GM23338 (cell line): Measurements from ENCODE around the gene TTC23. TPM values are rescaled to one million over a fixed set of nuclear protein-coding genes. Genes with fewer than 3 reads are reported as not detected.

Experiments used
- ATAC-seq: fragments of 200-7000 bp; cut with Tn5 transposase; 3 replicates; pipeline ENCODE4 v1.9.1; 2020
- DNase-seq: peaks from one replicate; pipeline ENCODE4 v3.0.0-alpha.2; 2015; ENCODE audit warnings: low spot score
- H2AFZ ChIP-seq: fragments of 200-600 bp; sonication (generic); 2 replicates; pipeline ENCODE4 v1.8.0; 2016; ENCODE audit warnings: antibody characterized with exemption, mild to moderate bottlenecking, moderate library complexity
- H3F3A ChIP-seq: fragments of 200-600 bp; sonication (generic); replicated peaks from 2 replicates; pipeline ENCODE4 v1.8.0; 2017; ENCODE audit warnings: antibody characterized with exemption, mixed run types, low read depth
- H3K27ac ChIP-seq: fragments of 200-600 bp; sonication (generic); 2 replicates; pipeline ENCODE4 v1.6.1; 2016; ENCODE audit warnings: low read depth
- H3K27me3 ChIP-seq: fragments of 200-600 bp; sonication (generic); 2 replicates; pipeline ENCODE4 v1.8.0; 2016; ENCODE audit warnings: mild to moderate bottlenecking, mixed run types, moderate library complexity; ENCODE audit not compliant: insufficient read depth
- H3K36me3 ChIP-seq: fragments of 200-600 bp; sonication (generic); 2 replicates; pipeline ENCODE4 v1.8.0; 2016; ENCODE audit warnings: mild to moderate bottlenecking; ENCODE audit not compliant: insufficient read depth
- H3K4me1 ChIP-seq: fragments of 200-600 bp; sonication (generic); 2 replicates; pipeline ENCODE4 v1.8.0; 2016; ENCODE audit warnings: mild to moderate bottlenecking, moderate library complexity; ENCODE audit not compliant: insufficient read depth
- H3K4me2 ChIP-seq: fragments of 200-600 bp; sonication (generic); 2 replicates; pipeline ENCODE4 v1.7.1; 2017; ENCODE audit warnings: mixed run types
- H3K4me3 ChIP-seq: fragments of 200-600 bp; sonication (generic); 2 replicates; pipeline ENCODE4 v1.6.1; 2016; ENCODE audit warnings: mixed run types
- H3K79me2 ChIP-seq: fragments of 200-600 bp; sonication (generic); replicated peaks from 2 replicates; pipeline ENCODE4 v1.8.0; 2017; ENCODE audit warnings: mild to moderate bottlenecking; ENCODE audit not compliant: insufficient read depth
- H3K9me2 ChIP-seq: fragments of 200-600 bp; sonication (generic); 2 replicates; pipeline ENCODE4 v1.8.0; 2017; ENCODE audit not compliant: insufficient read depth
- H4K20me1 ChIP-seq: fragments of 200-600 bp; sonication (generic); replicated peaks from 2 replicates; pipeline ENCODE4 v1.8.0; 2017; ENCODE audit warnings: mild to moderate bottlenecking; ENCODE audit not compliant: insufficient read depth
- H3K27ac Mint-ChIP-seq: 2 replicates; pipeline ENCODE4 v1.8.0; 2020; ENCODE audit warnings: inconsistent platforms, mild to moderate bottlenecking, moderate library complexity, mixed read lengths
- H3K27me3 Mint-ChIP-seq: 3 replicates; pipeline ENCODE4 v1.8.0; 2022; ENCODE audit warnings: low read depth, mild to moderate bottlenecking, moderate library complexity, mixed read lengths, inconsistent platforms; ENCODE audit not compliant: insufficient read depth, poor library complexity
- H3K36me3 Mint-ChIP-seq: 3 replicates; pipeline ENCODE4 v1.8.0; 2021; ENCODE audit warnings: low read depth, mild to moderate bottlenecking, inconsistent platforms, moderate library complexity, mixed read lengths
- H3K4me1 Mint-ChIP-seq: 3 replicates; pipeline ENCODE4 v1.8.0; 2020; ENCODE audit warnings: mild to moderate bottlenecking, inconsistent platforms, mixed read lengths
- H3K4me3 Mint-ChIP-seq: 3 replicates; pipeline ENCODE4 v1.8.0; 2021; ENCODE audit warnings: moderate library complexity, mild to moderate bottlenecking, inconsistent platforms, mixed read lengths
- H3K9me3 Mint-ChIP-seq: 3 replicates; pipeline ENCODE4 v1.8.0; 2020; ENCODE audit warnings: moderate library complexity, mild to moderate bottlenecking, inconsistent platforms, mixed read lengths
- CREB1 ChIP-seq: fragments of 250-450 bp; sonication (Bioruptor Pico); IDR thresholded peaks from 2 replicates; pipeline ENCODE4 v1.5.0; 2020; ENCODE audit warnings: low read depth, mild to moderate bottlenecking, moderate library complexity
- EZH2 ChIP-seq: fragments of 200-600 bp; sonication (generic); IDR thresholded peaks from one replicate; pipeline ENCODE4 v1.8.0; 2017; ENCODE audit warnings: antibody characterized with exemption, mild to moderate bottlenecking, low read depth; ENCODE audit not compliant: unreplicated experiment
- EZH2phosphoT487 ChIP-seq: fragments of 200-600 bp; sonication (generic); IDR thresholded peaks from one replicate; pipeline ENCODE4 v1.8.1; 2018; ENCODE audit warnings: antibody characterized with exemption; ENCODE audit not compliant: unreplicated experiment
- JUNB ChIP-seq: IDR thresholded peaks from one replicate; pipeline ENCODE4 v1.6.1; 2016; ENCODE audit warnings: antibody characterized with exemption; ENCODE audit not compliant: unreplicated experiment
- NANOG ChIP-seq: IDR thresholded peaks from 2 replicates; pipeline ENCODE4 v1.6.1; 2016; ENCODE audit warnings: antibody characterized with exemption, borderline replicate concordance
- POLR2AphosphoS5 ChIP-seq: IDR thresholded peaks from 2 replicates; pipeline ENCODE4 v1.6.1; 2016; ENCODE audit warnings: antibody characterized with exemption, low read depth
- STAT1 ChIP-seq: IDR thresholded peaks from one replicate; pipeline ENCODE4 v1.6.1; 2016; ENCODE audit warnings: antibody characterized with exemption; ENCODE audit not compliant: unreplicated experiment
- ZNF114 ChIP-seq: fragments of 250-450 bp; sonication (Bioruptor Pico); IDR thresholded peaks from 2 replicates; pipeline ENCODE4 v1.5.0; 2020; ENCODE audit warnings: mild to moderate bottlenecking, moderate library complexity
- ZNF331 ChIP-seq: fragments of 250-450 bp; sonication (Bioruptor Pico); IDR thresholded peaks from 2 replicates; pipeline ENCODE4 v1.5.0; 2020; ENCODE audit warnings: low read depth, mild to moderate bottlenecking, moderate library complexity
- polyA plus RNA-seq: library from polyadenylated mRNA; unstranded; fragments of >200 nt; fragmentation: Nextera tagmentation; extraction: Ambion mirVana; gene quantifications from 2 replicates; pipeline ENCODE4 v1.2.1, GENCODE V29; 2016
- total RNA-seq: library from RNA; depleted of rRNA; stranded (reverse); fragments of >200 nt; shearing (Covaris generic); gene quantifications from 2 replicates; pipeline ENCODE4 v1.2.3, GENCODE V29; 2014
- TF ChIP-seq, protein P1 (sequence below): fragments of 250-450 bp; sonication (Bioruptor Pico); IDR thresholded peaks from 2 replicates; pipeline ENCODE4 v1.5.0; 2020; ENCODE audit warnings: mild to moderate bottlenecking, moderate library complexity
- TF ChIP-seq, protein P2 (sequence below), 2 experiments: fragments of 200-600 bp in 1 of 2; sonication (generic) in 1 of 2; conservative IDR thresholded peaks; 2 replicates each; pipeline versions ENCODE4 v1.5.1 to v1.6.1; 2016 to 2017; ENCODE audit warnings: antibody characterized with exemption in 2 of 2, low read depth in 2 of 2, mild to moderate bottlenecking in 2 of 2, moderate library complexity in 1 of 2
- TF ChIP-seq, protein P3 (sequence below): IDR thresholded peaks from one replicate; pipeline ENCODE4 v1.6.1; 2018; ENCODE audit warnings: antibody characterized with exemption; ENCODE audit not compliant: unreplicated experiment
- TF ChIP-seq, protein P4 (sequence below): IDR thresholded peaks from 2 replicates; pipeline ENCODE4 v1.6.1; 2016; ENCODE audit warnings: antibody characterized with exemption

TTC23 gene
- total and polyA plus RNA-seq, 2 experiments from 2014 or later: 6.3 to 25.2 TPM

DNA sequence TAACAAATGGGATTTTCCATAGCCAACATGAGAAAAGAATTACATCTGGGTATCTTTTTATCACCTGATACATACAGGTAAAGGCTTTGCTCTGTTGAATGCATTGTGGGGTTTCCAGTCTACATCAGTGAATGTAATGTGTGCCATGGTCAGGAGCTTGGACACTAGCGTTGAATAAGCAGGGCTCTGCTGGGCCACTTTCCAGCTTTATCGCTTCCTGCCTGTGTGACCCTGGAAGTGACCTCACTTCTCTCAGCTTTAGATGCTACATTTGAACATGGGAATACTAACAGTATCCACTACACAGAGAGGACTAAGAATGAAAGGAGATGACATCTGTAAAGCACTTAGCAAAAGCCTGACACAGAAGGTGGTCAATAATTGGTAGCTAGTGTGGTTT lies 40.1 kb downstream of the TTC23 start:
- H3K79me2 ChIP-seq: no peaks in the 10 kb centered on the region
- no peak overlapping the region for H3K27ac ChIP-seq
- DNase-seq (no peak), ATAC-seq (no peak)
- H3K4me2 ChIP-seq: no peak overlapping the region
- no peak overlapping the region for H3K4me3 Mint-ChIP-seq
- H3K27me3 Mint-ChIP-seq: no peaks in the 10 kb centered on the region
- H4K20me1 ChIP-seq: no peaks in the 10 kb centered on the region
- H3K4me1 ChIP-seq: no peaks in the 10 kb centered on the region
- H3K27ac Mint-ChIP-seq: no peak overlapping the region
- no peak overlapping the region for H2AFZ ChIP-seq
- TF ChIP-seq ZNF114 (CRISPR knock-in tag) (no peak), ZNF331 (CRISPR knock-in tag) (no peak), EZH2 (no peak), JUNB (no peak), CREB1 (CRISPR knock-in tag) (no peak), EZH2phosphoT487 (no peak), STAT1 (no peak), NANOG (no peak), POLR2AphosphoS5 (no peak)
- TF ChIP-seq, protein P1, sequence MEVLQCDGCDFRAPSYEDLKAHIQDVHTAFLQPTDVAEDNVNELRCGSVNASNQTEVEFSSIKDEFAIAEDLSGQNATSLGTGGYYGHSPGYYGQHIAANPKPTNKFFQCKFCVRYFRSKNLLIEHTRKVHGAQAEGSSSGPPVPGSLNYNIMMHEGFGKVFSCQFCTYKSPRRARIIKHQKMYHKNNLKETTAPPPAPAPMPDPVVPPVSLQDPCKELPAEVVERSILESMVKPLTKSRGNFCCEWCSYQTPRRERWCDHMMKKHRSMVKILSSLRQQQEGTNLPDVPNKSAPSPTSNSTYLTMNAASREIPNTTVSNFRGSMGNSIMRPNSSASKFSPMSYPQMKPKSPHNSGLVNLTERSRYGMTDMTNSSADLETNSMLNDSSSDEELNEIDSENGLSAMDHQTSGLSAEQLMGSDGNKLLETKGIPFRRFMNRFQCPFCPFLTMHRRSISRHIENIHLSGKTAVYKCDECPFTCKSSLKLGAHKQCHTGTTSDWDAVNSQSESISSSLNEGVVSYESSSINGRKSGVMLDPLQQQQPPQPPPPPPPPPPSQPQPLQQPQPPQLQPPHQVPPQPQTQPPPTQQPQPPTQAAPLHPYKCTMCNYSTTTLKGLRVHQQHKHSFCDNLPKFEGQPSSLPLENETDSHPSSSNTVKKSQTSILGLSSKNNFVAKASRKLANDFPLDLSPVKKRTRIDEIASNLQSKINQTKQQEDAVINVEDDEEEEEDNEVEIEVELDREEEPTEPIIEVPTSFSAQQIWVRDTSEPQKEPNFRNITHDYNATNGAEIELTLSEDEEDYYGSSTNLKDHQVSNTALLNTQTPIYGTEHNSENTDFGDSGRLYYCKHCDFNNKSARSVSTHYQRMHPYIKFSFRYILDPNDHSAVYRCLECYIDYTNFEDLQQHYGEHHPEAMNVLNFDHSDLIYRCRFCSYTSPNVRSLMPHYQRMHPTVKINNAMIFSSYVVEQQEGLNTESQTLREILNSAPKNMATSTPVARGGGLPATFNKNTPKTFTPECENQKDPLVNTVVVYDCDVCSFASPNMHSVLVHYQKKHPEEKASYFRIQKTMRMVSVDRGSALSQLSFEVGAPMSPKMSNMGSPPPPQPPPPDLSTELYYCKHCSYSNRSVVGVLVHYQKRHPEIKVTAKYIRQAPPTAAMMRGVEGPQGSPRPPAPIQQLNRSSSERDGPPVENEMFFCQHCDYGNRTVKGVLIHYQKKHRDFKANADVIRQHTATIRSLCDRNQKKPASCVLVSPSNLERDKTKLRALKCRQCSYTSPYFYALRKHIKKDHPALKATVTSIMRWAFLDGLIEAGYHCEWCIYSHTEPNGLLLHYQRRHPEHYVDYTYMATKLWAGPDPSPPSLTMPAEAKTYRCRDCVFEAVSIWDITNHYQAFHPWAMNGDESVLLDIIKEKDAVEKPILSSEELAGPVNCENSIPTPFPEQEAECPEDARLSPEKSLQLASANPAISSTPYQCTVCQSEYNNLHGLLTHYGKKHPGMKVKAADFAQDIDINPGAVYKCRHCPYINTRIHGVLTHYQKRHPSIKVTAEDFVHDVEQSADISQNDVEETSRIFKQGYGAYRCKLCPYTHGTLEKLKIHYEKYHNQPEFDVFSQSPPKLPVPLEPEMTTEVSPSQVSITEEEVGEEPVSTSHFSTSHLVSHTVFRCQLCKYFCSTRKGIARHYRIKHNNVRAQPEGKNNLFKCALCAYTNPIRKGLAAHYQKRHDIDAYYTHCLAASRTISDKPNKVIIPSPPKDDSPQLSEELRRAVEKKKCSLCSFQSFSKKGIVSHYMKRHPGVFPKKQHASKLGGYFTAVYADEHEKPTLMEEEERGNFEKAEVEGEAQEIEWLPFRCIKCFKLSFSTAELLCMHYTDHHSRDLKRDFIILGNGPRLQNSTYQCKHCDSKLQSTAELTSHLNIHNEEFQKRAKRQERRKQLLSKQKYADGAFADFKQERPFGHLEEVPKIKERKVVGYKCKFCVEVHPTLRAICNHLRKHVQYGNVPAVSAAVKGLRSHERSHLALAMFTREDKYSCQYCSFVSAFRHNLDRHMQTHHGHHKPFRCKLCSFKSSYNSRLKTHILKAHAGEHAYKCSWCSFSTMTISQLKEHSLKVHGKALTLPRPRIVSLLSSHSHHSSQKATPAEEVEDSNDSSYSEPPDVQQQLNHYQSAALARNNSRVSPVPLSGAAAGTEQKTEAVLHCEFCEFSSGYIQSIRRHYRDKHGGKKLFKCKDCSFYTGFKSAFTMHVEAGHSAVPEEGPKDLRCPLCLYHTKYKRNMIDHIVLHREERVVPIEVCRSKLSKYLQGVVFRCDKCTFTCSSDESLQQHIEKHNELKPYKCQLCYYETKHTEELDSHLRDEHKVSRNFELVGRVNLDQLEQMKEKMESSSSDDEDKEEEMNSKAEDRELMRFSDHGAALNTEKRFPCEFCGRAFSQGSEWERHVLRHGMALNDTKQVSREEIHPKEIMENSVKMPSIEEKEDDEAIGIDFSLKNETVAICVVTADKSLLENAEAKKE (CRISPR knock-in tag): no peak
- TF ChIP-seq, protein P2, sequence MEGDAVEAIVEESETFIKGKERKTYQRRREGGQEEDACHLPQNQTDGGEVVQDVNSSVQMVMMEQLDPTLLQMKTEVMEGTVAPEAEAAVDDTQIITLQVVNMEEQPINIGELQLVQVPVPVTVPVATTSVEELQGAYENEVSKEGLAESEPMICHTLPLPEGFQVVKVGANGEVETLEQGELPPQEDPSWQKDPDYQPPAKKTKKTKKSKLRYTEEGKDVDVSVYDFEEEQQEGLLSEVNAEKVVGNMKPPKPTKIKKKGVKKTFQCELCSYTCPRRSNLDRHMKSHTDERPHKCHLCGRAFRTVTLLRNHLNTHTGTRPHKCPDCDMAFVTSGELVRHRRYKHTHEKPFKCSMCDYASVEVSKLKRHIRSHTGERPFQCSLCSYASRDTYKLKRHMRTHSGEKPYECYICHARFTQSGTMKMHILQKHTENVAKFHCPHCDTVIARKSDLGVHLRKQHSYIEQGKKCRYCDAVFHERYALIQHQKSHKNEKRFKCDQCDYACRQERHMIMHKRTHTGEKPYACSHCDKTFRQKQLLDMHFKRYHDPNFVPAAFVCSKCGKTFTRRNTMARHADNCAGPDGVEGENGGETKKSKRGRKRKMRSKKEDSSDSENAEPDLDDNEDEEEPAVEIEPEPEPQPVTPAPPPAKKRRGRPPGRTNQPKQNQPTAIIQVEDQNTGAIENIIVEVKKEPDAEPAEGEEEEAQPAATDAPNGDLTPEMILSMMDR (conservative IDR thresholded peaks at IDR 0.05; ENCODE audit: low read depth in 2 of 2): no peak
- TF ChIP-seq, protein P3, sequence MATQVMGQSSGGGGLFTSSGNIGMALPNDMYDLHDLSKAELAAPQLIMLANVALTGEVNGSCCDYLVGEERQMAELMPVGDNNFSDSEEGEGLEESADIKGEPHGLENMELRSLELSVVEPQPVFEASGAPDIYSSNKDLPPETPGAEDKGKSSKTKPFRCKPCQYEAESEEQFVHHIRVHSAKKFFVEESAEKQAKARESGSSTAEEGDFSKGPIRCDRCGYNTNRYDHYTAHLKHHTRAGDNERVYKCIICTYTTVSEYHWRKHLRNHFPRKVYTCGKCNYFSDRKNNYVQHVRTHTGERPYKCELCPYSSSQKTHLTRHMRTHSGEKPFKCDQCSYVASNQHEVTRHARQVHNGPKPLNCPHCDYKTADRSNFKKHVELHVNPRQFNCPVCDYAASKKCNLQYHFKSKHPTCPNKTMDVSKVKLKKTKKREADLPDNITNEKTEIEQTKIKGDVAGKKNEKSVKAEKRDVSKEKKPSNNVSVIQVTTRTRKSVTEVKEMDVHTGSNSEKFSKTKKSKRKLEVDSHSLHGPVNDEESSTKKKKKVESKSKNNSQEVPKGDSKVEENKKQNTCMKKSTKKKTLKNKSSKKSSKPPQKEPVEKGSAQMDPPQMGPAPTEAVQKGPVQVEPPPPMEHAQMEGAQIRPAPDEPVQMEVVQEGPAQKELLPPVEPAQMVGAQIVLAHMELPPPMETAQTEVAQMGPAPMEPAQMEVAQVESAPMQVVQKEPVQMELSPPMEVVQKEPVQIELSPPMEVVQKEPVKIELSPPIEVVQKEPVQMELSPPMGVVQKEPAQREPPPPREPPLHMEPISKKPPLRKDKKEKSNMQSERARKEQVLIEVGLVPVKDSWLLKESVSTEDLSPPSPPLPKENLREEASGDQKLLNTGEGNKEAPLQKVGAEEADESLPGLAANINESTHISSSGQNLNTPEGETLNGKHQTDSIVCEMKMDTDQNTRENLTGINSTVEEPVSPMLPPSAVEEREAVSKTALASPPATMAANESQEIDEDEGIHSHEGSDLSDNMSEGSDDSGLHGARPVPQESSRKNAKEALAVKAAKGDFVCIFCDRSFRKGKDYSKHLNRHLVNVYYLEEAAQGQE: no peak
- TF ChIP-seq, protein P4, sequence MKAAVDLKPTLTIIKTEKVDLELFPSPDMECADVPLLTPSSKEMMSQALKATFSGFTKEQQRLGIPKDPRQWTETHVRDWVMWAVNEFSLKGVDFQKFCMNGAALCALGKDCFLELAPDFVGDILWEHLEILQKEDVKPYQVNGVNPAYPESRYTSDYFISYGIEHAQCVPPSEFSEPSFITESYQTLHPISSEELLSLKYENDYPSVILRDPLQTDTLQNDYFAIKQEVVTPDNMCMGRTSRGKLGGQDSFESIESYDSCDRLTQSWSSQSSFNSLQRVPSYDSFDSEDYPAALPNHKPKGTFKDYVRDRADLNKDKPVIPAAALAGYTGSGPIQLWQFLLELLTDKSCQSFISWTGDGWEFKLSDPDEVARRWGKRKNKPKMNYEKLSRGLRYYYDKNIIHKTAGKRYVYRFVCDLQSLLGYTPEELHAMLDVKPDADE: no peak
- no peak overlapping the region for H3K4me3 ChIP-seq
- no peaks in the 10 kb centered on the region for H3F3A ChIP-seq
- no peaks in the 10 kb centered on the region for H3K27me3 ChIP-seq
- no peaks in the 10 kb centered on the region for H3K36me3 ChIP-seq
- no peaks in the 10 kb centered on the region for H3K9me3 Mint-ChIP-seq
- H3K9me2 ChIP-seq: no peaks in the 10 kb centered on the region; the same call in 1 of the 2 replicates
- H3K4me1 Mint-ChIP-seq: no peaks in the 10 kb centered on the region
- peaks cover 4% of the 10 kb centered on the region; the same call in 1 of the 3 replicates for H3K36me3 Mint-ChIP-seq
